ENCODE data around the gene SNHG17.
A peak's percentile ranks its signal among the peaks of the same experiment; 100 is the strongest.

Gene SNHG17

DNA sequence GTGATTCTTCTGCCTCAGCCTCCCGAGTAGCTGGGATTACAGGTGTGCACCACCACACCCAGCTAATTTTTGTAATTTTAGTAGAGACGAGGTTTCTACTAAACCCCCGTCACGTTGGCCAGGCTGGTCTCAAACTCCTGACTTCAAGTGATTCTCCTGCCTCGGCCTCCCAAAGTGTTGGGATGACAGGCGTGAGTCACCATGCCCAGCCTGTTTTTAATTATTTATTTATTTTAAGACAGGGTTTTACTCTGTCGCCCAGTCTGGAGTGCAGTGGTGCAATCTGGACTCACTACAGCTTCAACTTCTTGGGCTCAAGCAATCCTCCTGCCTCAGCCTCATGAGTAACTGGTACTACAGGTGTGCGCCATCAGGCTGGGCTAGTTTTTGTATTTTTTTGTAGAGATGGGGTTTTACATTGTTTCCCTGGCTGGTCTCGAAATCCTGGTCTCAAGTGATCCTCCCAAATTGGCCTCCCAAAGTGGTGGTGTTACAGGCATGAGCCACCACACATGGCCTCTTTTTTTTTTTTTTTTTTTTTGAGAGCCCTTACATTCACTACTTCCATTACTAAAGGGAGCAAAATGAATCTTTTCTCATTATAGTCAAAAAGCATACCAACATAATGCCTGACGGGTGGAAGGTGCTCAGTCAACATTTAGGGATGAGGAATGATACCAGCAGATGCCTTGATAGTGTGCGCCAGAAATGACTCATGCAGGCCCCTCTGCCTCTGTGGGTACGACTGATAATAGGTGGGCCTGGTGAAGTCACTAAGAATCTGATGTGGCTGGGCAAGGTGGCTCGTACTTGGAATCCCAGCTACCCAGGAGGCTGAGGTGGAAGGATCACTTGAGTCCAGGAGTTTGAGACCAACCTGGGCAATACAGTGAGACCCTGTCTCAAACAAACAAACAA lies 19.7 kb upstream of the SNHG17 start:
- H3K4me3 ChIP-seq (ENCODE audit: low read length): no peak overlapping the region

DNA sequence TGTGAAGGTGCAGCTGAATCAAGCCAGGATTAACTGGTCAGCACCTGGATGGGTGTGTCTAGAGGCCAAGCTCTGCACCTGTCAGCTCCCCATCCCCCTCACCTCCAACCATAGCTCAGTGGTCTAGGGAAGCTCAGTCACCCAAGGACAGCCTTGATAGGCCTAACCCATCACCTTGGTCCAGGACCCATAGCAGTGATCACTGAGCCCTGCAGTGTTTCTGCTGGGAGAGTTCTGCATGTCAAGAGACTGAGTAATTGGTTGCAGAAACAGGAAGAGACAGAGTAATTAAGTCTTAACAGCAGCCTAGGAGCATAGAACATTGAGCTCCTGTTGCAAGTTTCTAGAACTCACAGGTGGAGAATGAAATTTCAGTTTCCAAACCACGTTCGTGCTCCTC lies 18.8 kb upstream of the SNHG17 start:
- DNase-seq (ENCODE audit: low read depth): peak; percentile 51
- no peak overlapping the region for H3K4me3 ChIP-seq (ENCODE audit: low read length)
- TF ChIP-seq, protein P1, sequence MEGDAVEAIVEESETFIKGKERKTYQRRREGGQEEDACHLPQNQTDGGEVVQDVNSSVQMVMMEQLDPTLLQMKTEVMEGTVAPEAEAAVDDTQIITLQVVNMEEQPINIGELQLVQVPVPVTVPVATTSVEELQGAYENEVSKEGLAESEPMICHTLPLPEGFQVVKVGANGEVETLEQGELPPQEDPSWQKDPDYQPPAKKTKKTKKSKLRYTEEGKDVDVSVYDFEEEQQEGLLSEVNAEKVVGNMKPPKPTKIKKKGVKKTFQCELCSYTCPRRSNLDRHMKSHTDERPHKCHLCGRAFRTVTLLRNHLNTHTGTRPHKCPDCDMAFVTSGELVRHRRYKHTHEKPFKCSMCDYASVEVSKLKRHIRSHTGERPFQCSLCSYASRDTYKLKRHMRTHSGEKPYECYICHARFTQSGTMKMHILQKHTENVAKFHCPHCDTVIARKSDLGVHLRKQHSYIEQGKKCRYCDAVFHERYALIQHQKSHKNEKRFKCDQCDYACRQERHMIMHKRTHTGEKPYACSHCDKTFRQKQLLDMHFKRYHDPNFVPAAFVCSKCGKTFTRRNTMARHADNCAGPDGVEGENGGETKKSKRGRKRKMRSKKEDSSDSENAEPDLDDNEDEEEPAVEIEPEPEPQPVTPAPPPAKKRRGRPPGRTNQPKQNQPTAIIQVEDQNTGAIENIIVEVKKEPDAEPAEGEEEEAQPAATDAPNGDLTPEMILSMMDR (IDR thresholded peaks at IDR 0.05; ENCODE audit: insufficient read depth, low read depth, low read length, missing control alignments): no peak

More for the DNA sequence above, 19.7 kb upstream of the SNHG17 start:
- no peak for DNase-seq (ENCODE audit: low read depth)
- TF ChIP-seq, protein P1 (IDR thresholded peaks at IDR 0.05; ENCODE audit: insufficient read depth, low read depth, low read length, missing control alignments): no peak

DNA sequence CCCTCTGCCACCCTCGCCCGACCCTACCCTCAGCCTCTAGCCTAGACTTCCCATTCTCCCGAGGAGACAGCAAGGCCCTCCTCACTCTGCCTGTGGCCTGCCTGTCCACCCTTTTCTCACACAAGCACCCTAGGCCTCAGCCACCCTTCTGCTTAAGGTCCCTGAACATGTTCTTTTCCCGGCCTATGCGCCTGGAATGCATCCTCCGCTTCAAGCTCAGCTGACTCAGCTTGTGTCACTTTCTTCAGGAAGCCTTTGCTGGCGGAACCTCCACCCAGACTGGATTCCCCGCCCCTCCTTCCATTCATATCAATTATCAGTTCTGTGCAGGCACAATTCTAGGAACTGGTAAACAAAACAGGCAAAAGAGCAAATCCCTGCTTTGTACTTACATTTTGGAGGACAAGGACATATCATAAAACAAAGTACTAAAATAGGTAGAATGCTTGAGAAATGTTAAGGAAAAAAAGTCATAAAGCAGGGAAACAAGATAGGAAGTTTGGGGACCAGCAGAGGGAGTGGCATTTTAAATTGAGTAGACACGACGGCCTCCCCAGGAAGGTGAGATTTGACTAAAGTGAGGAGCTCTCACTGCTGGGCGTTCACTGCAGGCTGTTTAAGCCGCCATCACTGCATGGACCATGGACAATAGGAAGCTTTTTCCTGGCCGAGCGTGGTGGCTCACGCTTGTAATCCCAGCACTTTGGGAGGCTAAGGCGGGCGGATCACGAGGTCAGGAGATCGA lies 17.9 kb upstream of the SNHG17 start:
- DNase-seq (ENCODE audit: low read depth): peak; percentile 85
- no peak overlapping the region for H3K4me3 ChIP-seq (ENCODE audit: low read length)
- TF ChIP-seq, protein P1 (IDR thresholded peaks at IDR 0.05; ENCODE audit: insufficient read depth, low read depth, low read length, missing control alignments): no peak

DNA sequence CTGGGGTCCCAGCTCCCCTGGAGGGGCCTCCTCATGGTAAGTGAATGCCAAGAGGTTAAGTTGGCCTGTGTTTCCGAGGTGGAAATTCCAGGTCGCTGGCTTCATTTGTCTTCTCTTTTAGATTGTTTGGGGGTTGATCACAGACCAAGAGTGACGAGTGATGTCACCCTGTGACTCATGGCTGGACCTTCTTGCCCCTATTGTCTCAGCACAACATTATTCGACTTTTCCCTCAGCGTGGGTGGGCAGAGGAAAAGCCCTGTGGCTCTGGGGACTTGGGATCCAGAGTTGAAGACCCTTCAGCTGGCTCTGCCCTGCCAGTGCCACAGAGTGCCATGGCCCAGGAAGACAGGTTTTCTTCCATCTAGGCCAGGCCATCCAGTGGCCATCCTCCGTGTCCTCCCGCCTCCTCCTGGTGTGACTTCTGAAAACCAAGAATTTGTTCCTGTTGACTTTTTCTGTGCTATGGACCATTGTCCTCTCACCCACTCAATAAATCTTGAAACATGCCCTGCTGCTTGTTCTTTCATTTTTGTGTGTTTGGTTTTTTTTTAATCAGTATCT lies 15.4 kb upstream of the SNHG17 start:
- no peak overlapping the region for H3K4me3 ChIP-seq (ENCODE audit: low read length)
- DNase-seq (ENCODE audit: low read depth): peak; percentile 39
- TF ChIP-seq, protein P1 (IDR thresholded peaks at IDR 0.05; ENCODE audit: insufficient read depth, low read depth, low read length, missing control alignments): no peak

DNA sequence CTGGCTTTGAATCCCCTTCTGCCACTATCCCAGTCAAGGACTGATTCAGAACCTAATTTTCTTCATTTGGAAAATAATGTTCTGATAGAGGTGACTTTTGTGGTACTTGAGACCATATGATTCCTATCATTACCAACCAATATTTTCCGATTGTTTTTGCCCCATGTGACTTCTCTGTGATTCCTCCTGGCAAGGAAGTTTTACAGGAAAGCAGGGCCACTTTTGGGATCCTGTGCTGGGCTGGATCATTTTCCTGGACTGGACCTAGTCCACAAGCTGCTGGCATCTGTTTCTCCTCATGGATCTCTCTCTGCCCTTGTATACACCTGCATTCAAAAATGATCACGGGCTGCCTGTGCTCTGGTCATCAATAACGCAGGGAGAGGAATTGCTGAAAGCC lies 13.9 kb upstream of the SNHG17 start:
- TF ChIP-seq, protein P1 (IDR thresholded peaks at IDR 0.05; ENCODE audit: insufficient read depth, low read depth, low read length, missing control alignments): no peak
- DNase-seq (ENCODE audit: low read depth): no peak
- no peak overlapping the region for H3K4me3 ChIP-seq (ENCODE audit: low read length)

DNA sequence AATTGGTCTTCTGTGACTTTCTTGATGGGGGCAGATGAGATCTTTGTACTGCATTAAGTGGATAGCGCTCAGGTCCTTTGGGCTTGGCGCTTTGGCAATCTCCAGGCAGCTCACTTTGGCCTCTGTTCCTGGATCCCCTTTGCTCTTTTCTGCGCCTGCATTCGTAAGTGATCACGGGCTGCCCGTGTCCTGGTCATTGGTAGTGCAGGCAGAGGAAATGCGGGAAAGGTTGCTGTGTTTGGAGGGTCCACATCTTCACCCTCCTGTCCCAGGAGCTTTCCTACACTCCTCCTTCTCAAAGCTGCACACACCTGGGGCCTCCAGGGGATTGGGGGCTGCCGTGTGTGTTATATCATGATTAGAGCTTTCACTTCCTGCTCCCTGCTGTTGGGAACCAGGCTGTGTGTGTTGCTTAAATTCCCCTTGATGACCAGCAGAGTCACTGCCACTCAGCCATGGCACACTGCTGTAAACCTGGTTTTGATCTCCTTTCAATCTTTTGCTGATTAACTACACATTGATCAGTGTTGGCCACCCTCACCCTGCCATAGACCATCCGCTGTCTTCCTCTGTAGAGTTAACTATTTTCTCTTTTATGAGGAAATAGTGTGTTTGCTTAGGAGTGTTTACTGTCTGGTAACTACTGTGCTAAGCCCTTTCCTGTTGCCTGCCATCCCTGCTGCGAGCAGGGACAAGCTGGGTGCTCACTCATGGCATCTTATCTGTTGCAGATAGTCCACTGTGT lies 13.0 kb upstream of the SNHG17 start:
- TF ChIP-seq, protein P1 (IDR thresholded peaks at IDR 0.05; ENCODE audit: insufficient read depth, low read depth, low read length, missing control alignments): no peak
- no peak for DNase-seq (ENCODE audit: low read depth)
- H3K4me3 ChIP-seq (ENCODE audit: low read length): no peak overlapping the region
